Measurements from ENCODE around the gene ANXA6.

The ANXA6 gene

GRCh38 chr5:151144922-151145321 is 12.7 kb downstream of the ANXA6 start:
- no peak overlapping the region for H3K4me3 ChIP-seq (ENCODE audit: low read length)
- no peak for DNase-seq (ENCODE audit: low read depth)
- TF ChIP-seq CTCF (conservative IDR thresholded peaks at IDR 0.05; ENCODE audit: low read depth, low read length) = no peak

DNA sequence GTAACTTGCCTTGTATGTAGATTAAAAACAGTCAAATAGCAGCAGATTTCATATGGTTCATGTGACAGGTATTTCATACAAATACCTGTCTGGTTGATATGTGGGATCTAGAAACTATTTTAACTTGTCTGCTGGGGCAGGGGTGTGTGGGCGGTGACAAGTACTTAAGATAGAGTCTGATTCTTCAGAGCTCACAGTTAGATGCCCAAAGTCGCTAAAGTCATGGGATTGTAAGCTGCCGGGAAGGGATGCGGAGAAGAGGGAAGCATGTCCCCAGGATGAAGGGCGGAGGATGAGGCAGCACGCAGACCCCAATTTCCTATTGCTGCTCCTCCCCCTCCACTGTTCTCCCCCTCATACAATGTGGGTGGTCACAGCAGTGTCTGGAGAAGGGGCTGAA is 13.3 kb downstream of the ANXA6 start:
- H3K4me3 ChIP-seq (ENCODE audit: low read length) = no peak overlapping the region
- no peak for TF ChIP-seq CTCF (conservative IDR thresholded peaks at IDR 0.05; ENCODE audit: low read depth, low read length)
- no peak for DNase-seq (ENCODE audit: low read depth)

- H3K4me3 ChIP-seq (ENCODE audit: low read length) = no peak overlapping the region
- DNase-seq (ENCODE audit: low read depth) = no peak
Observed at GRCh38 chr5:151143645-151144044, 13.9 kb downstream of the ANXA6 start.

GRCh38 chr5:151142933-151143332 is 14.6 kb downstream of the ANXA6 start:
- no peak overlapping the region for H3K4me3 ChIP-seq (ENCODE audit: low read length)
- no peak for TF ChIP-seq CTCF (conservative IDR thresholded peaks at IDR 0.05; ENCODE audit: low read depth, low read length)
- DNase-seq (ENCODE audit: low read depth) = no peak

More at GRCh38 chr5:151143645-151144044, 13.9 kb downstream of the ANXA6 start:
- no peak for TF ChIP-seq CTCF (conservative IDR thresholded peaks at IDR 0.05; ENCODE audit: low read depth, low read length)

- TF ChIP-seq CTCF (conservative IDR thresholded peaks at IDR 0.05; ENCODE audit: low read depth, low read length) = no peak
- DNase-seq (ENCODE audit: low read depth) = no peak
- no peak overlapping the region for H3K4me3 ChIP-seq (ENCODE audit: low read length)
Observed at GRCh38 chr5:151141535-151141934, 16.0 kb downstream of the ANXA6 start.

DNA sequence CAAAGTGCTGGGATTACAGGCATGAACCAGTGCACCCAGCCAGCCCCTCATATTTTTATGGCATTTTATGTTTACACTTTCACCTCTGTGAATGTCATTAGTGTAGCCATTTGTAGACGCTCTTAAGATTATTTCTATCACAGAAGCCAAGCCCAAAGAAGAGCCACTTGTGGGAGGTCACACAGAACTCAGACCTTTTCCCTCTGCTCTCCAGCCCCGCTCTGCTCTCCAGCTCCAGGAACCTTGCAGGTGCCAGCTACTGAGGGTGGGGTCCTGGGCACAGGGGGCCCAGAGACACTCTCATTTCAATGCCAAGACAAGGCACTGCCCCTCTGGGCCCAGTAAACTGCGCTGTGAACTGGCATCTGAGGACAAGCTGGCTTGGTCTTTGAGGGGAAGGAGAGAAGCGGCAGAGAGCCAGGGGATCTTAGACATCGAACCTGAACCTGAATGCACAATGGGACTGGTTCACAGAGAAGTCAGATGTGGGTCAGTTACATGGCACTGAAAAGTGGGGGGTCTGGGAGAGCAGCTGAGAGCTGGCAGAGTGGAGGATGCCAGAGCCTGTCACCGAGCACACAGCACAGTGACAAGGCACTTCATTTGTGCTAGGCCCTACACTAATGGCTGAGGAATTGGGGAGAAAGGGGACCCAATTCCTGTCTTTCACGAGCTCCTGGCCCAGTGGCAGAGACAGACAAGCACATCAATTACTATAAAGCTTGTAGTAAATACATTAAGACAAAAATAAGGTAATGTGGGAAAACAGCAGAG is 16.7 kb downstream of the ANXA6 start:
- H3K4me3 ChIP-seq (ENCODE audit: low read length) = no peak overlapping the region
- no peak for TF ChIP-seq CTCF (conservative IDR thresholded peaks at IDR 0.05; ENCODE audit: low read depth, low read length)
- DNase-seq (ENCODE audit: low read depth) = no peak

- H3K4me3 ChIP-seq (ENCODE audit: low read length) = no peak overlapping the region
- no peak for DNase-seq (ENCODE audit: low read depth)
- no peak for TF ChIP-seq CTCF (conservative IDR thresholded peaks at IDR 0.05; ENCODE audit: low read depth, low read length)
Observed at GRCh38 chr5:151139646-151140045, 17.9 kb downstream of the ANXA6 start.

Data from retinal pigment epithelial cell (primary cell).